Loucy (cell line): ENCODE results near the gene CCDC88C.

ENCODE experiments used
- EZH2phosphoT487 ChIP-seq: fragments of 200-600 bp; IDR thresholded peaks from 2 replicates; pipeline ENCODE4 v1.6.1; 2018; ENCODE audit warnings: antibody characterized with exemption, mild to moderate bottlenecking, moderate library complexity, borderline replicate concordance
- TF ChIP-seq, protein P1 (sequence below): fragments of 200-600 bp; sonication (generic); conservative IDR thresholded peaks from 2 replicates; pipeline ENCODE4 v1.5.1; 2014; ENCODE audit warnings: mild to moderate bottlenecking, antibody characterized with exemption, low read length

DNA sequence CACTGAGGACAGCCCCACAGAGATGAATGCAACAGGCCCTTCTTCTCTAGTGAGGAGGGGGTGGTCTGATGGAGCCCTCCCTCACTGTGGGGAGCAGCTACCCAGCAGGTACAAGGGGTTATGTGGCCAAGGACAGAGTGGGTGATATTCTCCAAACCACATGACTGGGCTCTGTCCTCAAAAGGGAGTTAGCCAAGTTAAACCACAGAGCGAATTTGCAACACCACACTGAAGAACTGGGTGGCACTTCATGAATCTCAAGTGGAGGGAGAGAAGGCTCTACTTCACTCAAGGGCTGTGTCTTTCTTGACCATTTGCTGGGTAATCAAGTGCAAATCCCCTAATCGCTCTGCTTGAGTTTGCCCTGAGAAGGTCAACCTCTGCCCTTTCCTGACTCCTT is 185.6 kb downstream of the CCDC88C start:
- TF ChIP-seq, protein P1, sequence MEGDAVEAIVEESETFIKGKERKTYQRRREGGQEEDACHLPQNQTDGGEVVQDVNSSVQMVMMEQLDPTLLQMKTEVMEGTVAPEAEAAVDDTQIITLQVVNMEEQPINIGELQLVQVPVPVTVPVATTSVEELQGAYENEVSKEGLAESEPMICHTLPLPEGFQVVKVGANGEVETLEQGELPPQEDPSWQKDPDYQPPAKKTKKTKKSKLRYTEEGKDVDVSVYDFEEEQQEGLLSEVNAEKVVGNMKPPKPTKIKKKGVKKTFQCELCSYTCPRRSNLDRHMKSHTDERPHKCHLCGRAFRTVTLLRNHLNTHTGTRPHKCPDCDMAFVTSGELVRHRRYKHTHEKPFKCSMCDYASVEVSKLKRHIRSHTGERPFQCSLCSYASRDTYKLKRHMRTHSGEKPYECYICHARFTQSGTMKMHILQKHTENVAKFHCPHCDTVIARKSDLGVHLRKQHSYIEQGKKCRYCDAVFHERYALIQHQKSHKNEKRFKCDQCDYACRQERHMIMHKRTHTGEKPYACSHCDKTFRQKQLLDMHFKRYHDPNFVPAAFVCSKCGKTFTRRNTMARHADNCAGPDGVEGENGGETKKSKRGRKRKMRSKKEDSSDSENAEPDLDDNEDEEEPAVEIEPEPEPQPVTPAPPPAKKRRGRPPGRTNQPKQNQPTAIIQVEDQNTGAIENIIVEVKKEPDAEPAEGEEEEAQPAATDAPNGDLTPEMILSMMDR: no peak
- TF ChIP-seq EZH2phosphoT487: no peak
